Esophagus (tissue), 2 donors: ENCODE measurements around the gene LRRC7. TPM values are rescaled to one million over a fixed set of nuclear protein-coding genes. Genes with fewer than 3 reads are reported as not detected.

Experiments used
- H3K27ac ChIP-seq, 2 donors: one replicate each; pipeline ENCODE4 v1.5.1; 2013; ENCODE audit warnings: low read depth in 2 of 2, mild to moderate bottlenecking in 2 of 2, inconsistent platforms in 1 of 2, low read length in 1 of 2, moderate library complexity in 1 of 2
- H3K27me3 ChIP-seq, 2 donors: one replicate each; pipeline ENCODE4 v1.6.1; 2013; ENCODE audit warnings: low read length in 2 of 2, control low read depth in 1 of 2, mild to moderate bottlenecking in 1 of 2; ENCODE audit not compliant: insufficient read depth in 2 of 2, control insufficient read depth in 1 of 2
- H3K36me3 ChIP-seq, 2 donors: one replicate each; pipeline ENCODE4 v1.6.1; 2013; ENCODE audit warnings: low read length in 1 of 2; ENCODE audit not compliant: control insufficient read depth in 2 of 2, insufficient read depth in 2 of 2
- H3K4me1 ChIP-seq, 2 donors: one replicate each; pipeline ENCODE4 v1.6.1; 2013; ENCODE audit warnings: low read length in 1 of 2; ENCODE audit not compliant: control insufficient read depth in 2 of 2, insufficient read depth in 2 of 2
- H3K4me3 ChIP-seq, 2 donors: one replicate each; pipeline ENCODE4 v1.5.1; 2013; ENCODE audit warnings: low read length in 2 of 2, mild to moderate bottlenecking in 2 of 2, low read depth in 1 of 2, moderate library complexity in 1 of 2
- H3K9me3 ChIP-seq, 2 donors: one replicate each; pipeline ENCODE4 v1.6.1; 2013; ENCODE audit warnings: mild to moderate bottlenecking in 2 of 2, low read depth in 1 of 2, low read length in 1 of 2, moderate library complexity in 1 of 2; ENCODE audit not compliant: control insufficient read depth in 2 of 2, insufficient read depth in 1 of 2
- WGBS, 2 donors: extraction: QIAGEN DNeasy Blood & Tissue Kit; methylation state at CpG; one replicate each; pipeline ENCODE4 v1.1.7; 2013; 5-methylcytosine and 5-hydroxymethylcytosine counted together
- polyA plus RNA-seq, 2 donors: library from polyadenylated mRNA; stranded (reverse); fragments of 200-250 nt; gene quantifications; one replicate each; pipeline ENCODE4 v1.2.3, GENCODE V29; 2013
- donor health status: healthy with polysubstance abuse.
- donor health status: Bipolar disorder and iron deficiency.

LRRC7 gene
- polyA plus RNA-seq, 2 donors, result 0.07 to 0.12 TPM

GRCh38 chr1:69743146-69743545 is 175.4 kb downstream of the LRRC7 start:
- Histone ChIP-seq H3K27me3 (no peaks in the 10 kb centered on the region), H3K27ac (no peak overlapping the region), H3K4me1 (no peaks in the 10 kb centered on the region), H3K9me3 (no peaks in the 10 kb centered on the region), H3K36me3 (no peaks in the 10 kb centered on the region), H3K4me3 (no peak overlapping the region)
- WGBS, 2 donors, result 49 to 57% methylated on average over 3 of the region's 3 CpGs

GRCh38 chr1:69744381-69744780 is 176.7 kb downstream of the LRRC7 start:
- 82 to 86% methylated on average over 2 of the region's 2 CpGs for WGBS, 2 donors
- Histone ChIP-seq H3K27me3 (no peaks in the 10 kb centered on the region), H3K4me3 (no peak overlapping the region), H3K9me3 (no peaks in the 10 kb centered on the region), H3K27ac (no peak overlapping the region), H3K36me3 (no peaks in the 10 kb centered on the region), H3K4me1 (no peaks in the 10 kb centered on the region)

- Histone ChIP-seq H3K9me3 (no peaks in the 10 kb centered on the region), H3K27me3 (no peaks in the 10 kb centered on the region), H3K4me3 (no peak overlapping the region), H3K4me1 (no peaks in the 10 kb centered on the region), H3K36me3 (no peaks in the 10 kb centered on the region), H3K27ac (no peak overlapping the region)
- WGBS, 2 donors, result 77 to 78% methylated on average over 2 of the region's 2 CpGs
Measured at GRCh38 chr1:69747207-69747606, 179.5 kb downstream of the LRRC7 start.

GRCh38 chr1:69750638-69751037 is 182.9 kb downstream of the LRRC7 start:
- Histone ChIP-seq H3K27ac (no peak overlapping the region), H3K4me1 (no peaks in the 10 kb centered on the region), H3K27me3 (no peaks in the 10 kb centered on the region), H3K4me3 (no peak overlapping the region), H3K36me3 (no peaks in the 10 kb centered on the region), H3K9me3 (no peaks in the 10 kb centered on the region)
- 80 to 88% methylated on average over 1 of the region's 1 CpG for WGBS, 2 donors

GRCh38 chr1:69752831-69753230 is 185.1 kb downstream of the LRRC7 start:
- Histone ChIP-seq H3K4me1 (no peaks in the 10 kb centered on the region), H3K4me3 (no peak overlapping the region), H3K27ac (no peak overlapping the region), H3K9me3 (no peaks in the 10 kb centered on the region), H3K36me3 (no peaks in the 10 kb centered on the region), H3K27me3 (no peaks in the 10 kb centered on the region)
- WGBS, 2 donors, result 40 to 69% methylated on average over 2 of the region's 2 CpGs

GRCh38 chr1:69754521-69754920 is 186.8 kb downstream of the LRRC7 start:
- Histone ChIP-seq H3K36me3 (no peaks in the 10 kb centered on the region), H3K4me3 (no peak overlapping the region), H3K27ac (no peak overlapping the region), H3K27me3 (no peaks in the 10 kb centered on the region), H3K9me3 (no peaks in the 10 kb centered on the region), H3K4me1 (no peaks in the 10 kb centered on the region)
- WGBS, 2 donors, result 89 to 90% methylated on average over 3 of the region's 3 CpGs

GRCh38 chr1:69755647-69756046 is 187.9 kb downstream of the LRRC7 start:
- Histone ChIP-seq H3K27me3 (no peaks in the 10 kb centered on the region), H3K27ac (no peak overlapping the region), H3K4me3 (no peak overlapping the region), H3K36me3 (no peaks in the 10 kb centered on the region), H3K4me1 (no peaks in the 10 kb centered on the region), H3K9me3 (no peaks in the 10 kb centered on the region)
- 31 to 69% methylated on average over 1 of the region's 1 CpG for WGBS, 2 donors

GRCh38 chr1:69765951-69766350 is 198.2 kb downstream of the LRRC7 start:
- Histone ChIP-seq H3K27me3 (no peaks in the 10 kb centered on the region), H3K27ac (no peak overlapping the region), H3K9me3 (no peaks in the 10 kb centered on the region), H3K36me3 (no peaks in the 10 kb centered on the region), H3K4me1 (no peaks in the 10 kb centered on the region), H3K4me3 (no peak overlapping the region)
- 29 to 34% methylated on average over 2 of the region's 2 CpGs for WGBS, 2 donors

GRCh38 chr1:69766431-69767180 is 198.9 kb downstream of the LRRC7 start:
- Histone ChIP-seq H3K4me3 (no peak overlapping the region), H3K27me3 (no peaks in the 10 kb centered on the region), H3K4me1 (no peaks in the 10 kb centered on the region), H3K36me3 (no peaks in the 10 kb centered on the region), H3K9me3 (no peaks in the 10 kb centered on the region), H3K27ac (no peak overlapping the region)
- 71 to 76% methylated on average over 7 of the region's 7 CpGs for WGBS, 2 donors

- no peaks in the 10 kb centered on the region for H3K9me3 ChIP-seq
- WGBS, 2 donors, result 72 to 74% methylated on average over 1 of the region's 1 CpG
- no peak overlapping the region for H3K4me3 ChIP-seq
- H3K4me1 ChIP-seq, result no peaks in the 10 kb centered on the region
- no peak overlapping the region for H3K27ac ChIP-seq
- H3K36me3 ChIP-seq, result no peaks in the 10 kb centered on the region
- no peaks in the 10 kb centered on the region for H3K27me3 ChIP-seq
Measured at GRCh38 chr1:69776555-69776954, 208.8 kb downstream of the LRRC7 start.
